H1 (cell line): ENCODE data around the gene KRTAP10-5. TPM values are rescaled to one million over a fixed set of nuclear protein-coding genes. Genes with fewer than 3 reads are reported as not detected.

Source experiments
- BACH1 ChIP-seq: IDR thresholded peaks from 2 replicates; pipeline ENCODE4 v1.6.1; 2012; ENCODE audit warnings: low read length, improper control_type of control experiment
- polyA plus RNA-seq, 7 experiments: library from polyadenylated mRNA; depleted of rRNA in 3 of 7; stranded (reverse) in 5 of 7; unstranded in 2 of 7; fragments of >200 nt in 5 of 7; fragments of 200-250 nt in 2 of 7; gene quantifications; 1 replicate in 5 of 7; 2 replicates in 1 of 7; 4 replicates in 1 of 7; pipeline versions ENCODE4 v1.2.1 to v1.2.3, GENCODE V29; 2011 to 2013; ENCODE audit warnings: missing spikeins in 2 of 7, mixed read lengths in 2 of 7
- total RNA-seq: library from RNA; stranded (reverse); fragmentation: NEBNext Ultra II Directional; extraction: Animal tissue kit (Norgen Biotek cat#: 25700); gene quantifications from 2 replicates; pipeline ENCODE4 v1.2.1, GENCODE V29; 2021

Gene KRTAP10-5
- total and polyA plus RNA-seq, 2 of the 8 experiments (the other 6 are each of a cell fraction or from before 2014, with no cell fraction given) = 0.09 TPM; not detected in 1

GRCh38 chr21:44613386-44614155, 33.2 kb upstream of the KRTAP10-5 start (continued):
- TF ChIP-seq BACH1 = no peak
